Retinal pigment epithelial cell (primary cell): ENCODE data around the gene ADAR.

Experiments
- DNase-seq: peaks from one replicate; pipeline ENCODE4 v3.0.0-alpha.2; 2010; ENCODE audit warnings: low read depth
- H3K4me3 ChIP-seq: 2 replicates; pipeline ENCODE4 v1.5.1; 2011; ENCODE audit warnings: mild to moderate bottlenecking, low read length, control low read depth, moderate library complexity
- TF ChIP-seq, protein P1 (sequence below): conservative IDR thresholded peaks from 2 replicates; pipeline ENCODE4 v1.5.1; 2011; ENCODE audit warnings: low read depth, low read length, control low read depth, inconsistent platforms

The ADAR gene

DNA sequence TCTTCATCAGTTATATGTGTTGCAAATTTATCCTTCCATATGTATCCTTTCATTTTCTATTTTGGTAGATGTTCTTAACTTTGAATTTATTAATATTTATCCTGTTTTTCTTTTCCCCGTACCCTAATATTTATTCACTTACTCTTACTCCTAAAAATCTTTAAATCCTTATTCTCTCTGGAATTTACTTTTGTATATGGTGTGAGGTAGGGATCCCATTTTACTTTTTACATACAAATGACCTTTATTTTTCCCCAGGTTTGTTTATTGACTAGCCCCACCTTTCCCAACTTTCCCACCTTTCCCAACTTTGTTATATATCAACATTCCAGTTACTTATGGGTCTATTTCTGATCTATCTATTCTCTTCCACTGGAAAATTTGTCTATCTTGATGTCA is 21.7 kb upstream of the ADAR start:
- TF ChIP-seq, protein P1, sequence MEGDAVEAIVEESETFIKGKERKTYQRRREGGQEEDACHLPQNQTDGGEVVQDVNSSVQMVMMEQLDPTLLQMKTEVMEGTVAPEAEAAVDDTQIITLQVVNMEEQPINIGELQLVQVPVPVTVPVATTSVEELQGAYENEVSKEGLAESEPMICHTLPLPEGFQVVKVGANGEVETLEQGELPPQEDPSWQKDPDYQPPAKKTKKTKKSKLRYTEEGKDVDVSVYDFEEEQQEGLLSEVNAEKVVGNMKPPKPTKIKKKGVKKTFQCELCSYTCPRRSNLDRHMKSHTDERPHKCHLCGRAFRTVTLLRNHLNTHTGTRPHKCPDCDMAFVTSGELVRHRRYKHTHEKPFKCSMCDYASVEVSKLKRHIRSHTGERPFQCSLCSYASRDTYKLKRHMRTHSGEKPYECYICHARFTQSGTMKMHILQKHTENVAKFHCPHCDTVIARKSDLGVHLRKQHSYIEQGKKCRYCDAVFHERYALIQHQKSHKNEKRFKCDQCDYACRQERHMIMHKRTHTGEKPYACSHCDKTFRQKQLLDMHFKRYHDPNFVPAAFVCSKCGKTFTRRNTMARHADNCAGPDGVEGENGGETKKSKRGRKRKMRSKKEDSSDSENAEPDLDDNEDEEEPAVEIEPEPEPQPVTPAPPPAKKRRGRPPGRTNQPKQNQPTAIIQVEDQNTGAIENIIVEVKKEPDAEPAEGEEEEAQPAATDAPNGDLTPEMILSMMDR, result no peak
- DNase-seq, result no peak
- no peak overlapping the region for H3K4me3 ChIP-seq

GRCh38 chr1:154629061-154629674 is 21.2 kb upstream of the ADAR start:
- H3K4me3 ChIP-seq, result no peak overlapping the region
- DNase-seq, result no peak
- TF ChIP-seq, protein P1, result no peak

DNA sequence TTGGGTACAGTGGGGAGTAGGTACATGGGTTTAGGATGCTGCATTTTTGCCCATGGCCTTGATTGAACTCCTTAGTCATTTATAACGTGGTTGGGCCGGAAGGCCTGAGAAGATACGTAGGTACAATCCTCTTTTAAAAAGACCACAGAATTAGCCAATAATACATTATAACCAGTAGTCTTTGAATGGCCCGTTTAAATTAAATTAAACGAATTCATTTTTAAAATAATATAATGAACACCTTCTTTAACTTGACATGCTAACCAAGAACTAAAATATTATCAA is 20.1 kb upstream of the ADAR start:
- TF ChIP-seq, protein P1, result no peak
- DNase-seq, result no peak
- H3K4me3 ChIP-seq, result peak overlapping the region; percentile 86

GRCh38 chr1:154627257-154628120 is 19.5 kb upstream of the ADAR start:
- peak overlapping the region; percentile 86 for H3K4me3 ChIP-seq
- TF ChIP-seq, protein P1, result no peak
- DNase-seq, result peak; percentile 55

- peak overlapping the region; percentile 86 for H3K4me3 ChIP-seq
- TF ChIP-seq, protein P1, result no peak
- no peak for DNase-seq
Measured at GRCh38 chr1:154626456-154627256, 18.7 kb upstream of the ADAR start.

- TF ChIP-seq, protein P1, result peak; percentile 20
- no peak overlapping the region for H3K4me3 ChIP-seq
- no peak for DNase-seq
Measured at GRCh38 chr1:154624746-154625643, 17.0 kb upstream of the ADAR start.
